Measurements from ENCODE around the gene PRPF40A.

Gene PRPF40A

GRCh38 chr2:152651834-152652233 is 65.4 kb downstream of the PRPF40A start:
- DNase-seq: no peak

GRCh38 chr2:152650768-152651371 is 66.4 kb downstream of the PRPF40A start:
- no peak for DNase-seq

GRCh38 chr2:152649997-152650396 is 67.3 kb downstream of the PRPF40A start:
- no peak for DNase-seq

GRCh38 chr2:152648336-152648735 is 68.9 kb downstream of the PRPF40A start:
- peak in 1 of 51 donors; percentile 36 for DNase-seq

GRCh38 chr2:152647552-152647951 is 69.7 kb downstream of the PRPF40A start:
- DNase-seq: peak in 29 of 51 donors; percentile 3 to 65 (median 22)

- DNase-seq: no peak
Measured at GRCh38 chr2:152646775-152647174, 70.5 kb downstream of the PRPF40A start.

- no peak for DNase-seq
Measured at GRCh38 chr2:152646264-152646663, 71.0 kb downstream of the PRPF40A start.

GRCh38 chr2:152644189-152644873 is 72.9 kb downstream of the PRPF40A start:
- DNase-seq: no peak

GRCh38 chr2:152638590-152638989 is 78.7 kb downstream of the PRPF40A start:
- no peak for DNase-seq

- DNase-seq: no peak
Measured at GRCh38 chr2:152638056-152638455, 79.2 kb downstream of the PRPF40A start.

- DNase-seq: no peak
Measured at GRCh38 chr2:152637251-152637650, 80.0 kb downstream of the PRPF40A start.

GRCh38 chr2:152635635-152636298 is 81.5 kb downstream of the PRPF40A start:
- peak in 36 of 51 donors; percentile 4 to 69 (median 28) for DNase-seq

GRCh38 chr2:152632736-152633135 is 84.5 kb downstream of the PRPF40A start:
- DNase-seq: no peak

- no peak for DNase-seq
Measured at GRCh38 chr2:152630466-152630865, 86.8 kb downstream of the PRPF40A start.

GRCh38 chr2:152629202-152629601 is 88.1 kb downstream of the PRPF40A start:
- no peak for DNase-seq

- DNase-seq: peak in 2 of 51 donors; percentile 5 to 57
Measured at GRCh38 chr2:152627351-152627957, 89.8 kb downstream of the PRPF40A start.

- DNase-seq: no peak
Measured at GRCh38 chr2:152626911-152627339, 90.3 kb downstream of the PRPF40A start.

GRCh38 chr2:152624805-152625204 is 92.5 kb downstream of the PRPF40A start:
- no peak for DNase-seq

GRCh38 chr2:152623775-152624174 is 93.5 kb downstream of the PRPF40A start:
- DNase-seq: no peak

- DNase-seq: peak in 6 of 51 donors; percentile 4 to 25 (median 14)
Measured at GRCh38 chr2:152623076-152623740, 94.1 kb downstream of the PRPF40A start.

GRCh38 chr2:152622219-152622618 is 95.0 kb downstream of the PRPF40A start:
- no peak for DNase-seq

- no peak for DNase-seq
Measured at GRCh38 chr2:152620985-152621384, 96.3 kb downstream of the PRPF40A start.

Measured in hypothalamus (tissue), 51 donors.